Right lobe of liver (tissue), 6 donors: ENCODE results near the gene C10orf95. TPM values are rescaled to one million over a fixed set of nuclear protein-coding genes. Genes with fewer than 3 reads are reported as not detected.

Experiments
- ATAC-seq, 4 donors: fragments of 200-7000 bp; cut with Tn5 transposase; one replicate each; pipeline ENCODE4 v1.9.1; 2020; ENCODE audit warnings: mild to moderate bottlenecking in 4 of 4, moderate library complexity in 4 of 4
- DNase-seq, 3 donors: peaks; one replicate each; pipeline ENCODE4 v3.0.0-alpha.2; 2020
- H3K27ac ChIP-seq, 3 donors: fragments of 200-600 bp; one replicate each; pipeline ENCODE4 v1.8.0; 2022
- H3K27me3 ChIP-seq, 2 donors: fragments of 200-600 bp; one replicate each; pipeline ENCODE4 v1.8.0; 2022
- H3K36me3 ChIP-seq, 4 donors: fragments of 200-600 bp; sonication (generic) in 1 of 4; one replicate each; pipeline versions ENCODE4 v1.5.1 to v1.8.0; 2017 to 2022; ENCODE audit warnings: control low read depth in 1 of 4
- H3K4me1 ChIP-seq, 4 donors: fragments of 200-600 bp; sonication (generic) in 1 of 4; one replicate each; pipeline versions ENCODE4 v1.5.1 to v1.8.0; 2017 to 2022; ENCODE audit warnings: control low read depth in 1 of 4
- H3K4me3 ChIP-seq, 3 donors: fragments of 200-600 bp; one replicate each; pipeline ENCODE4 v1.8.0; 2022
- H3K9me3 ChIP-seq, 4 donors: fragments of 200-600 bp; sonication (generic) in 1 of 4; one replicate each; pipeline versions ENCODE4 v1.5.1 to v1.8.0; 2017 to 2022; ENCODE audit warnings: control low read depth in 1 of 4
- CTCF ChIP-seq, 4 donors: fragments of 200-600 bp in 3 of 4; fragments of 450-650 bp in 1 of 4; IDR thresholded peaks; one replicate each; pipeline versions ENCODE4 v1.5.1 to v1.8.0; 2016 to 2022; ENCODE audit warnings: antibody characterized with exemption in 4 of 4, mild to moderate bottlenecking in 2 of 4
- POLR2A ChIP-seq: fragments of 450-650 bp; IDR thresholded peaks from one replicate; pipeline ENCODE4 v1.6.1; 2017; ENCODE audit warnings: antibody characterized with exemption, mild to moderate bottlenecking
- WGBS: methylation state at CpG from one replicate; pipeline ENCODE4 v1.1.6; 2018; ENCODE audit warnings: low coverage, low lambda C conversion rate; ENCODE audit not compliant: insufficient coverage; ENCODE audit errors: missing lambda C conversion rate; 5-methylcytosine and 5-hydroxymethylcytosine counted together
- intact Hi-C, 2 donors: fragments of 100-400 bp; cut with DNase I; formaldehyde crosslinking; loops; one replicate each; pipeline versions ENCODE4 v1.11.2 to v1.14.1; 2022
- total RNA-seq, 6 experiments: library from RNA; depleted of rRNA in 2 of 6; stranded (reverse); fragments of >200 nt in 2 of 6; fragmentation: NEBNext Ultra II Directional in 3 of 6; extraction: Animal tissue kit (Norgen Biotek cat#: 25700) in 3 of 6; gene quantifications; one replicate each; pipeline versions ENCODE4 v1.1.0 to v1.2.4, GENCODE V29; 2016 to 2023
- donor health status: DM: no; HTN: yes; CAD: no.
- donor health status: DM: no; HTN: no; CAD: no.
- donor health status: DM: no; HTN: no; CAD: no.
- donor health status: DM: no; HTN: yes; CAD: no.
- donor health status: DM: no; HTN: yes; CAD: no.

C10orf95 gene
- total RNA-seq, 6 experiments from 2014 or later: not detected

- intact Hi-C loops: no loop called here
- no peak for TF ChIP-seq CTCF (IDR thresholded peaks at IDR 0.05)
- TF ChIP-seq POLR2A: no peak
- H3K4me3 ChIP-seq: no peak overlapping the region
- 87% methylated on average over 3 of the region's 3 CpGs for WGBS
- ATAC-seq: no peak
- H3K27ac ChIP-seq: no peak overlapping the region
- H3K9me3 ChIP-seq: no peaks in the 10 kb centered on the region
- no peaks in the 10 kb centered on the region for H3K27me3 ChIP-seq
- peaks cover 0 to 14% (median 6%) of the 10 kb centered on the region in 4 donors for H3K4me1 ChIP-seq
- H3K36me3 ChIP-seq: no peaks in the 10 kb centered on the region
- no peak for DNase-seq
These were observed 14.1 kb upstream of the C10orf95 start for GRCh38 chr10:102465466-102465865.

- WGBS: 71% methylated on average over 7 of the region's 10 CpGs
These were observed 12.6 kb upstream of the C10orf95 start for GRCh38 chr10:102463983-102464382.

GRCh38 chr10:102462512-102463054 lies 11.2 kb upstream of the C10orf95 start:
- DNase-seq (no peak), ATAC-seq (no peak)
- no peak for TF ChIP-seq CTCF (IDR thresholded peaks at IDR 0.05)
- no peak for TF ChIP-seq POLR2A
- intact Hi-C loops: no loop called here
- H3K9me3 ChIP-seq: no peaks in the 10 kb centered on the region
- H3K27me3 ChIP-seq: no peaks in the 10 kb centered on the region
- H3K4me3 ChIP-seq: peak overlapping the region in 2 of 3 donors; percentile 38 to 52
- H3K36me3 ChIP-seq: no peaks in the 10 kb centered on the region
- peaks cover 0 to 14% (median 6%) of the 10 kb centered on the region in 4 donors for H3K4me1 ChIP-seq
- peak overlapping the region in 1 of 3 donors; percentile 40 for H3K27ac ChIP-seq
- WGBS: 37% methylated on average over 6 of the region's 6 CpGs

More at GRCh38 chr10:102463983-102464382, 12.6 kb upstream of the C10orf95 start:
- TF ChIP-seq CTCF (IDR thresholded peaks at IDR 0.05) (no peak), POLR2A (no peak)
- H3K27ac ChIP-seq: no peak overlapping the region
- H3K36me3 ChIP-seq: no peaks in the 10 kb centered on the region
- no peak overlapping the region for H3K4me3 ChIP-seq
- no peaks in the 10 kb centered on the region for H3K27me3 ChIP-seq
- no peaks in the 10 kb centered on the region for H3K9me3 ChIP-seq
- peaks cover 0 to 14% (median 6%) of the 10 kb centered on the region in 4 donors for H3K4me1 ChIP-seq
- DNase-seq (no peak), ATAC-seq (no peak)
- intact Hi-C loops: no loop called here

GRCh38 chr10:102461187-102462054 lies 10.1 kb upstream of the C10orf95 start:
- no peaks in the 10 kb centered on the region for H3K27me3 ChIP-seq
- no peak overlapping the region for H3K27ac ChIP-seq
- intact Hi-C loops: no loop called here
- peaks cover 0 to 14% (median 6%) of the 10 kb centered on the region in 4 donors for H3K4me1 ChIP-seq
- ATAC-seq: peak; percentile 93 to 96 (median 94)
- peak overlapping the region; percentile 42 to 52 (median 49) for H3K4me3 ChIP-seq
- H3K36me3 ChIP-seq: no peaks in the 10 kb centered on the region
- TF ChIP-seq POLR2A (peak; percentile 63), CTCF (IDR thresholded peaks at IDR 0.05) (no peak)
- peak; percentile 97 for DNase-seq
- H3K9me3 ChIP-seq: no peaks in the 10 kb centered on the region
- 2% methylated on average over 41 of the region's 54 CpGs for WGBS
